ENCODE data around the gene FURIN. TPM values are rescaled to one million over a fixed set of nuclear protein-coding genes. Genes with fewer than 3 reads are reported as not detected.
"Not testable (repeated sequence)": the region's sequence is repeated elsewhere in the genome, so short reads cannot be mapped to it uniquely, and the experiment has no call there.

Gene FURIN
- total RNA-seq, 2 experiments from 2014 or later, result 97.4 to 104 TPM

DNA sequence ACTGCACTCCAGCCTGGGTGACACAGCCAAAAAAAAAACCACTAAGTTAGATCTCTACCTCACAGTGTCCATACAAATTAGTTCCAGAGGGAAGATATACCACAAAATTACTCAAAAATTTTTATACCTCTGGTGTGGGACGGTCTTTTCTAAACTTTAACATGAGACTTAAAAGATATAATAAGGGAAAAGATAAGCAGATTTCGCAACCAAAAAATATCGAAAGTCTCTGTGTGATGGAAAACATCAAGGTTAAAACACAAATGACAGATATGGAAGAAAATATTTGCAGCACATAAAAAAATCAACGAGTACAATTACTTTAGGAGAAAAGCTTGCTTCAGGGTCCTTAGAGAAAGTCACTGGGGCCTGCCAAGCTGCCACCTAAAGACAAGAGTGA, 53.5 kb downstream of the FURIN start:
- ChIA-PET POLR2A (interaction anchor here (0.8 kb wide), 1 partner anchor 19 kb away, joined by 4 read pairs; the partner anchor contains the start of gene MAN2A2), CTCF (interaction anchor here (3.1 kb wide), 1 partner anchor 10 kb away, joined by 15 read pairs; the partner anchor contains the start of gene HDDC3)
- Histone ChIP-seq H3K36me3 (ENCODE audit: insufficient read depth, low read length) (peaks cover 47% of the 10 kb centered on the region), H3K9me3 (ENCODE audit: control insufficient read depth in 1 of 2, insufficient read depth in 1 of 2, low read length in 2 of 2) (no peaks in the 10 kb centered on the region), H3K4me1 (ENCODE audit: insufficient read depth, low read length) (no peaks in the 10 kb centered on the region), H3K27ac (ENCODE audit: low read depth in 1 of 2, low read length in 2 of 2) (no peak overlapping the region), H3K4me3 (ENCODE audit: low read length) (no peak overlapping the region), H3K27me3 (ENCODE audit: control insufficient read depth in 1 of 2, insufficient read depth in 2 of 2, low read length in 2 of 2) (no peaks in the 10 kb centered on the region)
- DNase-seq, result no peak
- Mint-ChIP-seq H3K9me3 (no peaks in the 10 kb centered on the region), H3K27ac (no peak overlapping the region), H3K36me3 (ENCODE audit: low read depth) (peaks cover 42% of the 10 kb centered on the region), H3K27me3 (no peaks in the 10 kb centered on the region), H3K4me3 (no peak overlapping the region), H3K4me1 (ENCODE audit: low read depth) (no peaks in the 10 kb centered on the region)
- TF ChIP-seq, protein P1, sequence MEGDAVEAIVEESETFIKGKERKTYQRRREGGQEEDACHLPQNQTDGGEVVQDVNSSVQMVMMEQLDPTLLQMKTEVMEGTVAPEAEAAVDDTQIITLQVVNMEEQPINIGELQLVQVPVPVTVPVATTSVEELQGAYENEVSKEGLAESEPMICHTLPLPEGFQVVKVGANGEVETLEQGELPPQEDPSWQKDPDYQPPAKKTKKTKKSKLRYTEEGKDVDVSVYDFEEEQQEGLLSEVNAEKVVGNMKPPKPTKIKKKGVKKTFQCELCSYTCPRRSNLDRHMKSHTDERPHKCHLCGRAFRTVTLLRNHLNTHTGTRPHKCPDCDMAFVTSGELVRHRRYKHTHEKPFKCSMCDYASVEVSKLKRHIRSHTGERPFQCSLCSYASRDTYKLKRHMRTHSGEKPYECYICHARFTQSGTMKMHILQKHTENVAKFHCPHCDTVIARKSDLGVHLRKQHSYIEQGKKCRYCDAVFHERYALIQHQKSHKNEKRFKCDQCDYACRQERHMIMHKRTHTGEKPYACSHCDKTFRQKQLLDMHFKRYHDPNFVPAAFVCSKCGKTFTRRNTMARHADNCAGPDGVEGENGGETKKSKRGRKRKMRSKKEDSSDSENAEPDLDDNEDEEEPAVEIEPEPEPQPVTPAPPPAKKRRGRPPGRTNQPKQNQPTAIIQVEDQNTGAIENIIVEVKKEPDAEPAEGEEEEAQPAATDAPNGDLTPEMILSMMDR (IDR thresholded peaks at IDR 0.05), result no peak
- intact Hi-C loops (cut with DNase I, micrococcal nuclease), result no loop called here
- no peak for ATAC-seq (ENCODE audit: poor library complexity)

DNA sequence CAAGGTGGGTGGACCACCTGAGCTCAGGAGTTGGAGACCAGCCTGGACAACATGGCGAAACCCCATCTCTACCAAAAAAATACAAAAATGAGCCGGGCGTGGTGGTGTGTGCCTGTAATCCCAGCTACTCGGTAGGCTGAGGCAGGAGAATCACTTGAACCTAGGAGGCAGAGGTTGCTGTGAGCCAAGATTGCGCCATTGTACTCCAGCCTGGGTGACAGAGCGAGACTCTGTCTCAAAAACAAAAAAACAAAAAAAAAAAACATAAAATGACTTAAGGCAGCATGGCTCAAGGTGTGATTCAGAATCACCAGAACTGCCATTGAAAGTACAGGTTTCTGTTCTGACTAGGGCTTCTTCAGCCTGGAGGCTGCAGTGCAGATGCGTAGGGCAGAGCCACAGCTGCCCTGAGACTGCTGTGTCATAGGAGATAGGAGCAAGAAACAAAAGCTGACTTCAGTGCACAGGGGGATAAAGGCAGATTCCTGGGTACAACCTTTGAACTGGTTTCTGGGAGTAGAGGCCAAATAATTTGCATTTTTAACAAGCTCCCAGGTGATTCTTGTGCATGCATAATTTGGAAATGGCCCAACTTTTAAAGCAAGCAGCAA, 54.4 kb downstream of the FURIN start:
- H3K9me3 Mint-ChIP-seq; H3K27me3 Mint-ChIP-seq; H3K27ac ChIP-seq (ENCODE audit: low read depth in 1 of 2, low read length in 2 of 2); DNase-seq; H3K4me1 ChIP-seq (ENCODE audit: insufficient read depth, low read length); H3K4me3 Mint-ChIP-seq; ATAC-seq (ENCODE audit: poor library complexity); H3K27me3 ChIP-seq (ENCODE audit: control insufficient read depth in 1 of 2, insufficient read depth in 2 of 2, low read length in 2 of 2); H3K9me3 ChIP-seq (ENCODE audit: control insufficient read depth in 1 of 2, insufficient read depth in 1 of 2, low read length in 2 of 2); H3K27ac Mint-ChIP-seq; intact Hi-C loops (cut with DNase I, micrococcal nuclease); H3K4me3 ChIP-seq (ENCODE audit: low read length); H3K4me1 Mint-ChIP-seq (ENCODE audit: low read depth): not testable (repeated sequence)
- H3K36me3 ChIP-seq (ENCODE audit: insufficient read depth, low read length), result peaks cover 38% of the 10 kb centered on the region
- ChIA-PET POLR2A (interaction anchor here (0.7 kb wide), 1 partner anchor 12 kb away, joined by 3 read pairs; the partner anchor contains the start of gene UNC45A), CTCF (interaction anchor here (3.1 kb wide), 1 partner anchor 9 kb away, joined by 15 read pairs; the partner anchor contains the start of gene HDDC3)
- peaks cover 33% of the 10 kb centered on the region for H3K36me3 Mint-ChIP-seq (ENCODE audit: low read depth)

DNA sequence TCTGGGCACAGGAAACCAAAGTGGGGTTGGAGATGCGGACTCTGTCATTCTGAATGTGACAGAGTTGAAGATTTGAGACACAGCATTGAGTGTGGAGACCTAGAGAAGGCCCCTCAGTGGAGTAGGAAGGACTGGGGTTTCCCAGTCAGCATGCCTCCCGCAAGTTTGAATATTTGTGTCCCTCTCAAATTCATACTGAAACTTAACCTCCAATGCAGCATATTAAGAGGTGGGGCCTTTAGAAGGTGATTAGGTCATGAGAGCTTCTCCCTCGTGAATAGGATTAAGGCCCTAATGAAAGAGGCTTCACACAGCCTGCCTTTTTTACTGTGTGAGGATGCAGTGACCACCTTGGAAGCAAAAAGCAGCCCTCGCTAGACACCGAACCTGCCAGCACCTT, 56.0 kb downstream of the FURIN start:
- TF ChIP-seq, protein P1 (IDR thresholded peaks at IDR 0.05), result no peak
- H3K27ac ChIP-seq (ENCODE audit: low read depth in 1 of 2, low read length in 2 of 2), result no peak overlapping the region
- intact Hi-C loops (cut with DNase I, micrococcal nuclease), result no loop called here
- H3K4me3 Mint-ChIP-seq, result no peak overlapping the region
- POLR2A ChIA-PET, result no interaction called here
- H3K4me1 Mint-ChIP-seq (ENCODE audit: low read depth), result peaks cover 2% of the 10 kb centered on the region
- H3K9me3 Mint-ChIP-seq, result no peaks in the 10 kb centered on the region
- no peak overlapping the region for H3K27ac Mint-ChIP-seq
- no peak for ATAC-seq (ENCODE audit: poor library complexity)
- H3K36me3 ChIP-seq (ENCODE audit: insufficient read depth, low read length), result peaks cover 23% of the 10 kb centered on the region
- no peaks in the 10 kb centered on the region for H3K27me3 Mint-ChIP-seq
- no peaks in the 10 kb centered on the region for H3K27me3 ChIP-seq (ENCODE audit: control insufficient read depth in 1 of 2, insufficient read depth in 2 of 2, low read length in 2 of 2)
- DNase-seq, result no peak
- H3K9me3 ChIP-seq (ENCODE audit: control insufficient read depth in 1 of 2, insufficient read depth in 1 of 2, low read length in 2 of 2), result no peaks in the 10 kb centered on the region
- peaks cover 20% of the 10 kb centered on the region for H3K36me3 Mint-ChIP-seq (ENCODE audit: low read depth)
- peaks cover 4% of the 10 kb centered on the region for H3K4me1 ChIP-seq (ENCODE audit: insufficient read depth, low read length)
- no peak overlapping the region for H3K4me3 ChIP-seq (ENCODE audit: low read length)
- CTCF ChIA-PET, result no interaction called here

DNA sequence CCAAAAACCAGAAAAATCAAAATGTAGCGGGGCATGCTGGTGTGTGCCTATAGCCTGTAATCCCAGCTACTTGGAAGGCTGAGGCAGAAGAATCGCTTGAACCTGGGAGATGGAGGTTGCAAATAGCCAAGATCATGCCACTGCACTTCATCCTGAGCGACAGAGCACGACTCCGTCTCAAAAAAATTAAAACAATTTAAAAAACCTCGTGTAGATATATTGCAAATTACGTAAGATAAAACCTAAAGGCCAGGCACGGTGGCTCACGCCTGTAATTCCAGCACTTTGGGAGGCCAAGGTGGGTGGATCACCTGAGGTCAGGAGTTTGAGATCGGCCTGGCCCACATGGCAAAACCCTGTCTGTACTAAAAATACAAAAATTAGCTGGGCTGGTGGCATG, 58.4 kb downstream of the FURIN start:
- H3K27me3 Mint-ChIP-seq; DNase-seq; H3K4me3 ChIP-seq (ENCODE audit: low read length); H3K27me3 ChIP-seq (ENCODE audit: control insufficient read depth in 1 of 2, insufficient read depth in 2 of 2, low read length in 2 of 2); H3K27ac Mint-ChIP-seq; H3K36me3 Mint-ChIP-seq (ENCODE audit: low read depth); intact Hi-C loops (cut with DNase I, micrococcal nuclease); H3K9me3 Mint-ChIP-seq; POLR2A ChIA-PET; CTCF ChIA-PET; H3K36me3 ChIP-seq (ENCODE audit: insufficient read depth, low read length); H3K27ac ChIP-seq (ENCODE audit: low read depth in 1 of 2, low read length in 2 of 2); ATAC-seq (ENCODE audit: poor library complexity); H3K9me3 ChIP-seq (ENCODE audit: control insufficient read depth in 1 of 2, insufficient read depth in 1 of 2, low read length in 2 of 2): not testable (repeated sequence)
- H3K4me1 ChIP-seq (ENCODE audit: insufficient read depth, low read length), result peaks cover 26% of the 10 kb centered on the region
- Mint-ChIP-seq H3K4me1 (ENCODE audit: low read depth) (peaks cover 22% of the 10 kb centered on the region), H3K4me3 (peak overlapping the region; percentile 30)

DNA sequence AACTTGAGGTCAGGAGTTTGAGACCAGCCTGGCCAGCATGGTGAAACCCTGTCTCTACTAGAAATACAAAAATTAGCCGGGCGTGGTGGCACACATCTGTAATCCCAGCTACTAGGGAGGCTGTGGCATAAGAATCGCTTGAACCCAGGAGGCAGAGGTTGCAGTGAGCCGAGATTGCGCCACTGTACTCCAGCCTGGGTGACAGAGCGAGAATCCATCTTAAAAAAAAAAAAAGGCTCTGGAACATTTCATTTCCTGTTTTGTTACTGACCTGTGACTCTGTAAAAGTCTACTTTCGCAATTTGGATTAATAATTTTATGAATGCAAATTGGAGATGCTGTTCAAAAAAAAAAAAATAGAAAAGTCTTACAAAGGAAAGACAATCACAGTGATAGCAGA, 59.7 kb downstream of the FURIN start:
- POLR2A ChIA-PET; H3K9me3 Mint-ChIP-seq; H3K36me3 Mint-ChIP-seq (ENCODE audit: low read depth); H3K9me3 ChIP-seq (ENCODE audit: control insufficient read depth in 1 of 2, insufficient read depth in 1 of 2, low read length in 2 of 2); H3K36me3 ChIP-seq (ENCODE audit: insufficient read depth, low read length); H3K27me3 ChIP-seq (ENCODE audit: control insufficient read depth in 1 of 2, insufficient read depth in 2 of 2, low read length in 2 of 2); H3K27me3 Mint-ChIP-seq; intact Hi-C loops (cut with DNase I, micrococcal nuclease); ATAC-seq (ENCODE audit: poor library complexity); CTCF ChIA-PET; H3K27ac ChIP-seq (ENCODE audit: low read depth in 1 of 2, low read length in 2 of 2); DNase-seq; H3K4me3 ChIP-seq (ENCODE audit: low read length): not testable (repeated sequence)
- H3K27ac Mint-ChIP-seq, result peak overlapping the region; percentile 96
- peak overlapping the region; percentile 48 for H3K4me3 Mint-ChIP-seq
- peaks cover 39% of the 10 kb centered on the region for H3K4me1 ChIP-seq (ENCODE audit: insufficient read depth, low read length)
- H3K4me1 Mint-ChIP-seq (ENCODE audit: low read depth), result peaks cover 29% of the 10 kb centered on the region

Data from CD4-positive, alpha-beta T cell (primary cell).